NCI-H345 treated with DMSO at 0.1 percent for 48 hours (cell line): ENCODE results near the gene SPRR2B.
"Not testable (repeated sequence)": the region's sequence is repeated elsewhere in the genome, so short reads cannot be mapped to it uniquely, and the experiment has no call there.

Experiments used
- DNase-seq: peaks from one replicate; lab custom pipeline; 2025; ENCODE audit not compliant: unreplicated experiment; lab: John Stamatoyannopoulos, UW

Gene SPRR2B

GRCh38 chr1:153071511-153071910, at the start of gene SPRR2B:
SPRR2B (minus strand) TSS chr1:153071611; CDS start chr1:153070839, 772 bp downstream.
- no peak for DNase-seq

DNA sequence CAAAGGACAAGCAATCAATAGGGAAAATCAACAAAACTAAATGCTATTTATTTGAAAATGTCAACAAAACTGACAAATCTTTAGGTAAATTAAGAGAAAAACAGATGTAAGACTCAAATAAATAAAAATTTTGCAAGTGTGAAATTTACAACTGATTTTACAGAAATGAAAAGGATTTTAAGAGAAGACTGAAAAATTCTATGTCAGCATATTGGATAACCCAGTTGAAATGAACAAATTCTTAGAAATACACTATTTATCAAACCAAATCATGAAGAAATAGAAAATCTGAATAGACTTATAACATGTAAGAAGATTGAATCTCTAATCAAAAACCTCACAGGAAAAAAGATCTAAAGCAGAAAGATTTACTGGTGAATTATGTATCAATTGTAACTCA, 49.5 kb upstream of the SPRR2B start:
- no peak for DNase-seq

DNA sequence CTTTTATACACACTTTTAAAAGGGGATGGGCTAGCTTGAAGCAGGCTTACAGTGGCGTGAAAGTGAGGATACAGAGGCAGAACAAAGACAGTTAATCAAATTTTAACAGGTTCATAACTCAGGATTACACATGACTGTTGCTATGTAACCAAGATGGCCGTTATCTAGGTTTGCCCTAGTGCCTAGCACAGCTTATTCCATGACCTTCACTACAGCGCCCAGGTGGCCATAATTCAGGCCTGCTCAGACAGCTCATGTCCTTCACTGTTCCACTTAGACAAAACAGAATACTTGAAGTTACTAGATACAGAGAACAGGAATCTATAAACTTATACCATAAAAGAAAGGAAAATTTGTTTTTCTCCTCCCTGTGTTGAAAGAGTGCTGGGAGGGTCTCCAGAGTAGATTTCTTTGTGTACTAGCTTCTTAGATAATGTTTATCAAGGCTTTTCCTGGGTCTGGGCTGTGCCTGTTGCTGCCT, 48.1 kb upstream of the SPRR2B start:
- no peak for DNase-seq

GRCh38 chr1:153115264-153115663, 43.9 kb upstream of the SPRR2B start:
- not testable (repeated sequence) for DNase-seq

DNA sequence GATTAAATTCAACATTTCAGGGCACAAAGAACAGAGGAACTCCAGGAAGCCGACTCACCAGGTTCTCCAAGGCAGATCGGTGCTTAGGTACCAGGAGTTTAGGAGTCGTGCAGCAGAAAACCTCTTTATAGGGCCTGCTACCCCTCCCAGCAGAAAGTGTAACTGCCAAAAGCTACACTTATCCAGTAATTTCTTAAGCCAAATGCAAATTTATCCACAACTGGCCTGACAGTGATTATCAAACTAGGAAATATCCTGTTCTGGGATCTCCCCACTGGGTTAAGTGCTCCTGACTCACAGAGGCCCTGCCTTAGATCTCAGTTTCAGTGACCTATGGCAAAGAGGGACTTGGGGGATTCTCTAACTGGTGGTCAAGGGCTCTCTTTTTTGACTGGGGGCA, 42.0 kb upstream of the SPRR2B start, which contains the start of gene SPRR2F:
Gene SPRR2F (minus strand): TSS at position 101 of the 400 bp plus-strand sequence. CDS start 783 bp downstream, outside the sequence.
- DNase-seq: no peak

GRCh38 chr1:153112454-153112853, 41.0 kb upstream of the SPRR2B start:
- not testable (repeated sequence) for DNase-seq

- no peak for DNase-seq
These were observed 28.8 kb upstream of the SPRR2B start for GRCh38 chr1:153100245-153100644.

GRCh38 chr1:153099461-153100045, 28.1 kb upstream of the SPRR2B start:
- DNase-seq: no peak

- no peak for DNase-seq
These were observed 24.4 kb upstream of the SPRR2B start for GRCh38 chr1:153095764-153096163.

GRCh38 chr1:153094426-153094825, 23.0 kb upstream of the SPRR2B start, which contains the start of gene SPRR2E:
SPRR2E (minus strand) TSS chr1:153094526; CDS start chr1:153093751, 775 bp downstream.
- no peak for DNase-seq

DNA sequence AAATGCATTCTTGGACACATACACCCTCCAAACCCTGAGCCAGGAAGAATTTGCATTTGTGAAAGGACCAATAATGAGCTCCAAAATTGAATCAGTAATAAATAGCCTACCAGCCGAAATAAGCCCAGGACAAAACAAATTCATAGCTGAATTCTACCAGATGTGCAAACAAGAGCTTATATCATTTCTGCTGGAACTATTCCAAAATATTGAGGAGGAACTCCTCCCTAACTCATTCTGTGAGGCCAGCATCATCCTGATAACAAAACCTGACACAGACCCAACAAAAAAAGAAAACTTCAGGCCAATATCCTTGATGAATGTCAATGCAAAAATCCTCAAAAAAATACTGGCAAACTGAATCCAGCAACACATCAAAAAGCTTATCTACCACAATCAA, 16.2 kb upstream of the SPRR2B start:
- DNase-seq: no peak

DNA sequence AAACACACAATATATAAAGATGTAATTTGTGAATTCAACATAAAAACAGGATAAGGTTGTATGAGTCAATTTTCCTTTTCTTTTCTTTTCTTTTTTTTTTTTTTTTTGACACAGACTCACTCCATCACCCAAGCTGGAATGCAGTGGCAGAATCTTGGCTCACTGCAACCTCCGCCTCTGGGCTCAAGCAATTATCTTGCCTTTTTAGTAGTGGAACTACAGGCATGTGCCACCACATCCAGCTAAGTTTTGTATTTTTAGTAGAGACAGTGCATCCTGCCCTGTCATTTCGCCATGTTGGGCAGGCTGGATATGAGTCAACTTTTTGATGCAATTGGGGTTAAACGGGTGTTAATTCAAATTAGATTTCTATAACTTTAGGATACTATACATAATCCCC, 10.3 kb upstream of the SPRR2B start:
- no peak for DNase-seq

DNA sequence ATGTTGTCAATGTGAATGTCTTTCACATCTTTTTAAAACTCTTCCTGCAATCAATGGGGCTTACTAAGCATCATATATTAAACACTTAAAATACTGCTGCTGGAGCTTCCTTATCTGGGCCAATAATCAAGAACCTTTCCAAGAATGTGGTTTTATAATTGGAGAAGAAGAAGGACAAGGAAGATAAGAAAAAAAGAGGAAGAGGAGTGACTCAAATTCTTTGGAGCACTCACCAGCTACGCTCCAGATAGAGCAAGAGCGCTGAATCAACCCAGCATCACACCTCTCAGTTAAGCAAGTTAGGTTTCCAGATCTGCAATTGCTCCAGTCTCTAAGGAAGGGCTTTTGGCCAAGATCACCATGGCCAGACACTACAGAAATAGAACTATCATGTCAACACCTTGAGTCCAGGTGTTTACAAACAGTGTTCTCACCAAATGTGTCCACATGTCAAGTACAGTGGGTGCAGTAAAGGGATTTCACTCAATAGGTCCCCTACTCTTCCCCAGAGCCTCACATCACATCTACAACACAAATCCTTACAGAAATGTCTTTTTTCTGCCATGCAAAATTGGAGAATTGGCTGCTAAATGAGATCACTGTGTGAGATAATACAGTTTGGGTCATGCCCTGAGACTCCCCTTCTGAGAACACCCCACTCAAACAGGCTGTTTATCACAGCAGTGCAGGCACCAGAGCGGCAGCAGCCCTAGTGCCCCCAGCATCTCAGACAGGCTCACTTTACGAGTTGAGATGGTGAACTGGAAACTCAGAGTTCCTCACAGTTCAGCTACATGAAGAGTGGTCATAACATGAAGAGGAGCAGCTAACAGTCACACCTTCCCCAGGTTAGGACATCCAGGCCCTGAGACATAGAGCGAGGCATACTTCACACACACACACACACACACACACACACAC, 1.7 kb upstream of the SPRR2B start:
- no peak for DNase-seq

GRCh38 chr1:153070243-153070642, 1.2 kb downstream of the SPRR2B start:
- DNase-seq: no peak

DNA sequence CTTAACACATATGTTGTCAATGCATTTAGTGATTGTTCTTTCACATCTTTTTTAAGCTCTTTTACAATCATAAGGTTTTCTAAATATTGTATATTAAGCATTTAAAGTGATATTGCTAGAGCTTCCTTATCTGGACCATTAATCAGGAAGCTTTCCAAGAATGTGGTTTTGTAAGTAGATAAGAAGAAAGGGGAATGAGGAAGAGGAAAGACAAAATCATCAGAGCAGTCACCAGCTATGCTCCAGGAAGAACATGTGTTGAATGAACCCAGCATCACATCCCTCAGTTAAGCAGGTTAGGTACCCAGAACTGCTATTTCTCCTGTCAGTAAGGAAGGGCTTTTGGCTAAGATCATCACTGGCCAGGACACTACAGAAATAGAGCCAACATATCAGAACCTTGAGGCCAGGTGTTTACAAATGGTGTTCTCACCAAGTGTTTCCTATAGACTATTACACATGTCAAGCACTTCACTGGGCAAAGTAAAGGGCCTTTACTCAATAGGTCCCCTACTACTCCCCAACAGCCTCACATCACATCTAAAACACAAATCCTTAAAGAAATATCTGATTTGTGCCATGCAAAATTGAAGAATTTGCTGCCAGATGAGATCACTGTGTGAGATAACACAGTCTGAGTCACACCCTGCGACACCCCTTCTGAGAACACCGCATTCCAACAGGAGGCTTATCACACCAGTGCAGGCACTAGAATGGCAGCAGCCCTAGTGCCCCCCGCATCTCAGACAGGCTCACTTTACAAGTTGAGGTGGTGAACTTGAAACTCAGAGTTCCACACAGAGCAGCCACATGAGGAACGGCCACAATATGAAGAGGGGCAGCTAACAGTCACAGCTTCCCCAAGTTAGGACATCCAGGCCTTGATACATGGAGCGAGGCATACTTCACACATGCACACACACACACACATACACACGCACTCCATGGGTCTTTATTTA, 12.3 kb downstream of the SPRR2B start:
- no peak for DNase-seq

- no peak for DNase-seq
These were observed 13.3 kb downstream of the SPRR2B start for GRCh38 chr1:153058154-153058553.

GRCh38 chr1:153057375-153057774, 14.0 kb downstream of the SPRR2B start, which contains the start of gene SPRR2A:
SPRR2A (minus strand) TSS chr1:153057512; CDS start chr1:153056735, 777 bp downstream.
- no peak for DNase-seq

- not testable (repeated sequence) for DNase-seq
These were observed 15.3 kb downstream of the SPRR2B start for GRCh38 chr1:153056111-153056510.

- DNase-seq: no peak
These were observed 22.2 kb downstream of the SPRR2B start for GRCh38 chr1:153049211-153049610.

DNA sequence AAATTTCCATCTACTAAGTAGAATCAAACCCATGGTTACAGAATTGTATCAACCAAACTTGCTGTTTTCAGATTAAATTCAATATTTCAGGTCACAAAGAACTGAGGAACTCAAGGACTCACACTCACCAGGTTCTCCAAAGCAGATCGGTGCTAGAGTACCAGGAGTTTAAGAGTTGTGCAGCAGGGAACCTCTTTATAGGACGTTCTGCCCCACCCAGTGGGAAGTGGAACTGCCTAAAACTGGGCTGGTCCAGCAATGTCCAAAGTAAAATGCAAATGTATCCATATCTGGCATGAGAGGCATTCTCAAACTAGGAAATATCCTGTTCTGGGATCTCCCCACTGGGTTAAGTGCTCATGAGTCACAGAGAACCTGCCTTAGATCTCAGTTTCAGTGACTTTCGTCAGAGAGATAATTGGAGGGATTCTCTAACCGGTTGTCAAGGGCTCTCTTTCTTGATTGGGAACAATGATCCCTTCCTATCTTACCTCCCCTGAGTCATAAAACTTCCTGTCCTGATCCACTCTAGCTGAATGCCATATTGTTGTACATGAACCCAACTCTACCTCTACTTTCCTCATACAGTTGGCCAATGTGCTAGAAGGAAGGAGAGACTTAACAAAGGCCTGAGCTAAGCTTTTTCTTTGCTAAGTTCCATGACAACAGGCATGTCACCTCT, 30.3 kb downstream of the SPRR2B start, which contains the start of gene SPRR2D:
Gene SPRR2D (minus strand): TSS at position 171 of the 682 bp plus-strand sequence. CDS start 774 bp downstream, outside the sequence.
- no peak for DNase-seq
